HCT116 (cell line): ENCODE results near the gene STPG2. TPM values are rescaled to one million over a fixed set of nuclear protein-coding genes. Genes with fewer than 3 reads are reported as not detected.

Source experiments
- ATAC-seq: fragments of 200-7000 bp; cut with Tn5 transposase; 2 replicates; pipeline ENCODE4 v1.9.1; 2020; ENCODE audit warnings: mild to moderate bottlenecking, moderate library complexity
- BruUV-seq: library from RNA; stranded (reverse); fragments of 400-500 nt; replicated peaks from 2 replicates; lab custom pipeline; 2021; lab: Mats Ljungman, UMichigan
- CTCF ChIA-PET: fragments of 300-600 bp; sonication (Branson Sonifier 250); formaldehyde crosslinking; loops from one replicate; lab custom pipeline; 2021; ENCODE audit warnings: antibody characterized with exemption; lab: Charles Lee
- POLR2A ChIA-PET: fragments of 300-600, 350-600 bp; sonication (Branson Sonifier 250); formaldehyde crosslinking; loops from one replicate; lab custom pipeline; 2021; ENCODE audit warnings: antibody characterized with exemption; lab: Charles Lee
- RAD21 ChIA-PET, 2 experiments: fragments of 300-600 bp; sonication (Branson Sonifier 250); formaldehyde crosslinking; loops; one replicate each; lab custom pipeline; 2023; ENCODE audit warnings: low total read pairs in 2 of 2; ENCODE audit not compliant: uncharacterized antibody in 2 of 2, unreplicated experiment in 2 of 2, low non-redundant PET in 1 of 2; lab: Charles Lee
- DNase-seq: peaks from one replicate; pipeline ENCODE4 v3.0.0-alpha.2; 2010; ENCODE audit warnings: low read depth, low spot score
- H2AFZ ChIP-seq: fragments of 200-600 bp; shearing (Covaris generic), sonication (generic); 2 replicates; pipeline ENCODE4 v1.6.1; 2017; ENCODE audit warnings: low read depth, mixed run types, mixed read lengths, antibody characterized with exemption, low read length; ENCODE audit not compliant: poor library complexity, severe bottlenecking
- H3K27ac ChIP-seq: 2 replicates; pipeline ENCODE4 v1.5.1; 2012; ENCODE audit warnings: low read depth, low read length
- H3K27me3 ChIP-seq: fragments of 200-600 bp; sonication (generic); 2 replicates; pipeline ENCODE4 v1.6.1; 2016; ENCODE audit warnings: mixed run types, low read length, mixed read lengths; ENCODE audit not compliant: insufficient read depth
- H3K36me3 ChIP-seq, 2 experiments: fragments of 200-500 bp in 1 of 2; fragments of 200-600 bp in 1 of 2; sonication (Bioruptor generic) in 1 of 2; sonication (generic) in 1 of 2; 2 replicates each; pipeline versions ENCODE4 v1.5.1 to v1.6.1; 2014 to 2016; ENCODE audit warnings: low read length in 2 of 2, inconsistent platforms in 1 of 2, mixed read lengths in 1 of 2, mixed run types in 1 of 2; ENCODE audit not compliant: insufficient read depth in 2 of 2, control insufficient read depth in 1 of 2
- H3K4me1 ChIP-seq, 2 experiments: fragments of 200-600 bp in 1 of 2; sonication (generic) in 1 of 2; 2 replicates each; pipeline versions ENCODE4 v1.5.1 to v1.6.1; 2012 to 2017; ENCODE audit warnings: low read length in 2 of 2, inconsistent platforms in 1 of 2, mild to moderate bottlenecking in 1 of 2, mixed read lengths in 1 of 2, mixed run types in 1 of 2, moderate library complexity in 1 of 2; ENCODE audit not compliant: insufficient read depth in 2 of 2, control insufficient read depth in 1 of 2
- H3K4me2 ChIP-seq: fragments of 200-600 bp; sonication (generic); 2 replicates; pipeline ENCODE4 v1.6.1; 2017; ENCODE audit warnings: mixed run types, low read length, mixed read lengths
- H3K4me3 ChIP-seq, 2 experiments: fragments of 200-600 bp in 1 of 2; sonication (generic) in 1 of 2; replicated peaks in 1 of 2; 2 replicates each; pipeline ENCODE4 v1.5.1; 2011 to 2016; ENCODE audit warnings: low read length in 2 of 2, control low read depth in 1 of 2, low read depth in 1 of 2, mild to moderate bottlenecking in 1 of 2, mixed read lengths in 1 of 2, mixed run types in 1 of 2
- H3K79me2 ChIP-seq: fragments of 200-600 bp; sonication (generic); 2 replicates; pipeline ENCODE4 v1.6.1; 2017; ENCODE audit warnings: mild to moderate bottlenecking, mixed run types, low read length, moderate library complexity, mixed read lengths; ENCODE audit not compliant: insufficient read depth
- H3K9ac ChIP-seq: fragments of 200-600 bp; sonication (generic); 2 replicates; pipeline ENCODE4 v1.6.1; 2016; ENCODE audit warnings: low read length, mixed read lengths
- H3K9me2 ChIP-seq: fragments of 200-600 bp; sonication (generic), shearing (Covaris generic); 2 replicates; pipeline ENCODE4 v1.6.1; 2017; ENCODE audit warnings: mixed run types, mild to moderate bottlenecking, moderate library complexity; ENCODE audit not compliant: insufficient read depth
- H3K9me3 ChIP-seq, 2 experiments: fragments of 200-500 bp in 1 of 2; fragments of 200-600 bp in 1 of 2; sonication (Bioruptor generic) in 1 of 2; sonication (generic) in 1 of 2; 2 replicates each; pipeline ENCODE4 v1.6.1; 2014 to 2017; ENCODE audit warnings: low read length in 2 of 2, mixed read lengths in 2 of 2, inconsistent platforms in 1 of 2, low read depth in 1 of 2, mild to moderate bottlenecking in 1 of 2, mixed run types in 1 of 2, moderate library complexity in 1 of 2; ENCODE audit not compliant: control insufficient read depth in 1 of 2, insufficient read depth in 1 of 2
- H4K20me1 ChIP-seq: fragments of 200-600 bp; sonication (generic), shearing (Covaris generic); 2 replicates; pipeline ENCODE4 v1.6.1; 2017; ENCODE audit warnings: mixed run types, mild to moderate bottlenecking, moderate library complexity; ENCODE audit not compliant: insufficient read depth
- CBX3 ChIP-seq: IDR thresholded peaks from 2 replicates; pipeline ENCODE4 v1.6.1; 2012; ENCODE audit warnings: low read depth
- FOSL1 ChIP-seq: IDR thresholded peaks from 2 replicates; pipeline ENCODE4 v1.6.1; 2012; ENCODE audit warnings: low read depth
- REST ChIP-seq: IDR thresholded peaks from 2 replicates; pipeline ENCODE4 v1.6.1; 2012; ENCODE audit warnings: low read depth
- SRF ChIP-seq: IDR thresholded peaks from 2 replicates; pipeline ENCODE4 v1.6.1; 2012; ENCODE audit warnings: low read depth
- TCF7L2 ChIP-seq: IDR thresholded peaks from 2 replicates; pipeline ENCODE4 v1.7.0; 2011; ENCODE audit warnings: borderline replicate concordance, inconsistent platforms; ENCODE audit not compliant: insufficient read depth, insufficient read length; ENCODE audit errors: extremely low read depth
- ZBTB33 ChIP-seq: IDR thresholded peaks from 2 replicates; pipeline ENCODE4 v1.6.1; 2011; ENCODE audit warnings: mild to moderate bottlenecking, low read length, moderate library complexity; ENCODE audit not compliant: insufficient replicate concordance; ENCODE audit errors: extremely low read depth
- intact Hi-C: fragments of 100-400 bp; cut with micrococcal nuclease; formaldehyde crosslinking; loops from 2 replicates; pipeline ENCODE4 v1.10.0; 2022
- total RNA-seq: library from RNA; stranded (reverse); gene quantifications from one replicate; pipeline ENCODE4 v1.2.1, GENCODE V29; 2021; ENCODE audit not compliant: unreplicated experiment

STPG2 gene
- total RNA-seq, 1 experiment from 2014 or later: not detected

- H3K9me2 ChIP-seq: no peaks in the 10 kb centered on the region
- ATAC-seq: no peak
- no peaks in the 10 kb centered on the region for H3K36me3 ChIP-seq
- no peaks in the 10 kb centered on the region for H3K27me3 ChIP-seq
- intact Hi-C loops: no loop called here
- RAD21 ChIA-PET: no interaction called here
- no peaks in the 10 kb centered on the region for H4K20me1 ChIP-seq
- no peak for TF ChIP-seq CBX3
- no peak for TF ChIP-seq FOSL1
- TF ChIP-seq ZBTB33: no peak
- TF ChIP-seq REST: no peak
- TF ChIP-seq TCF7L2: no peak
- no peak for TF ChIP-seq SRF
- TF ChIP-seq, all 23 proteins: peak for 0
- POLR2A ChIA-PET: no interaction called here
- Histone ChIP-seq H3K27ac (no peak overlapping the region), H3K4me2 (no peak overlapping the region), H3K4me1 (no peaks in the 10 kb centered on the region), H3K9me3 (peaks cover 0 to 3% of the 10 kb centered on the region in 2 experiments; a peak in 1 of 4 replicates), H3K9ac (no peak overlapping the region), H3K4me3 (no peak overlapping the region), H3K79me2 (no peaks in the 10 kb centered on the region), H2AFZ (no peak overlapping the region)
- CTCF ChIA-PET: no interaction called here
- DNase-seq: no peak
- no TSS peak for BruUV-seq
Observed at GRCh38 chr4:97952763-97953162, 190.5 kb downstream of the STPG2 start.
